Measurements from ENCODE around the gene GGTA1.

Gene GGTA1

DNA sequence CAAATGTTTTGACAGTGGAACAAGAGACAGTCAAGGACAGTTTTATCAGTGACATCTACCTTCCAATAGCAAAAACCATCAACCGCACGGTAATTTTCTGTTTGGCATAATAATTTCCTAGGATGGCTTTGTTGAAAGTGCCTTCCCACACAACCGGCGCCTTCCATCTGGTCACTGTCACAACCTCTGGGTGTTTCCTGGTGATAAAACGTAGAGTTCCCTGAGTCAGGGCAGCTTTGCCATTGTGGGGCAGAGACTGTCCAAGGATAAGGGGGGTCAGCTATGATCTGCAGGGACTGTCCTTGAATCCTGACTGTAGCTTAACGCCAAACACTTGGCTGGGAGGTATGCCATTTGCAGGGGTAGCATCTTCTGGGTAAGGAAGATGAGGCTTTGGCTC, 47.6 kb downstream of the GGTA1 start:
- TF ChIP-seq, protein P1, sequence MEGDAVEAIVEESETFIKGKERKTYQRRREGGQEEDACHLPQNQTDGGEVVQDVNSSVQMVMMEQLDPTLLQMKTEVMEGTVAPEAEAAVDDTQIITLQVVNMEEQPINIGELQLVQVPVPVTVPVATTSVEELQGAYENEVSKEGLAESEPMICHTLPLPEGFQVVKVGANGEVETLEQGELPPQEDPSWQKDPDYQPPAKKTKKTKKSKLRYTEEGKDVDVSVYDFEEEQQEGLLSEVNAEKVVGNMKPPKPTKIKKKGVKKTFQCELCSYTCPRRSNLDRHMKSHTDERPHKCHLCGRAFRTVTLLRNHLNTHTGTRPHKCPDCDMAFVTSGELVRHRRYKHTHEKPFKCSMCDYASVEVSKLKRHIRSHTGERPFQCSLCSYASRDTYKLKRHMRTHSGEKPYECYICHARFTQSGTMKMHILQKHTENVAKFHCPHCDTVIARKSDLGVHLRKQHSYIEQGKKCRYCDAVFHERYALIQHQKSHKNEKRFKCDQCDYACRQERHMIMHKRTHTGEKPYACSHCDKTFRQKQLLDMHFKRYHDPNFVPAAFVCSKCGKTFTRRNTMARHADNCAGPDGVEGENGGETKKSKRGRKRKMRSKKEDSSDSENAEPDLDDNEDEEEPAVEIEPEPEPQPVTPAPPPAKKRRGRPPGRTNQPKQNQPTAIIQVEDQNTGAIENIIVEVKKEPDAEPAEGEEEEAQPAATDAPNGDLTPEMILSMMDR (IDR thresholded peaks at IDR 0.05; ENCODE audit: control insufficient read depth, insufficient read depth, low read depth, low read length, missing control alignments): no peak
- H3K4me3 ChIP-seq (ENCODE audit: control insufficient read depth, low read depth, low read length): no peak overlapping the region
- DNase-seq (ENCODE audit: low read depth): no peak

DNA sequence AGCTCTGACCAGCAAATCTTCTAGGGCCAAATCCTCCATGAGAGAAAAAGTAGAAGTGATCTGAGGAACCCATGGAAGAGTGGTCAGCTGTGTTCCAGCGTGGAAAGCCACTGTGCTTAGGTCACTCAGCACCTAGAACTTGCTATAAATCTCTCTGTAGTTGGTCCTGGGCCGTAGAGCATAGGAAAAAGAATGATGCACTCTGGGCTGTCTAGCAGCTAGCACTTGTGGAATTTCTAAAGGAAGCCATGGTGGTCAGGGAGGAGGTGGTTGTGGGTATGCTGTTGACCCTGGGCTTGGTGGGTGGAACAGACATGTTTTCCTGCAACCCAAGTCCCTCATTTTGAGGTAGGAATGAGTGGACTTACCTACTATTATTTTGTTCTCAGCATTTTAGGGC, 48.1 kb downstream of the GGTA1 start:
- no peak overlapping the region for H3K4me3 ChIP-seq (ENCODE audit: control insufficient read depth, low read depth, low read length)
- DNase-seq (ENCODE audit: low read depth): no peak
- TF ChIP-seq, protein P1 (IDR thresholded peaks at IDR 0.05; ENCODE audit: control insufficient read depth, insufficient read depth, low read depth, low read length, missing control alignments): no peak

DNA sequence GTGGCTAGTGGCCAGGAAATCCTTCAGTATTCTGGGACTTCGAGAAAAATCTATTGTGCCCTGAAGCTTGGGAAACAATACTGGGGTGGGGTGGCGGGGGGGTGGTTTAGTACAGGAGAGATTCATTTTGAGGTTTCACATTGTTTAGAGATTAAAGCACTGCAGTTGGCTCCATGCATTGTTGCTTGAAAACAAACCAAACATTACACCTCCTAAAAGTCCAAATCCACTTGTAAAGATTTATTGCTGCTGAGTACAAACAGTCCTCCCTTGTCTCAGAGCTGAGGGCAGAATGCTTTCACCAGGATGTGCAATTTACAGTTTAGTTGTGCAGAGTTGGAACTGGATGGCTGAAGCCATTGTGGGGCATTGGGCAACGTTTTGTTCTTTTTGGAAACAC, 49.4 kb downstream of the GGTA1 start:
- TF ChIP-seq, protein P1 (IDR thresholded peaks at IDR 0.05; ENCODE audit: control insufficient read depth, insufficient read depth, low read depth, low read length, missing control alignments): no peak
- H3K4me3 ChIP-seq (ENCODE audit: control insufficient read depth, low read depth, low read length): no peak overlapping the region
- DNase-seq (ENCODE audit: low read depth): no peak

DNA sequence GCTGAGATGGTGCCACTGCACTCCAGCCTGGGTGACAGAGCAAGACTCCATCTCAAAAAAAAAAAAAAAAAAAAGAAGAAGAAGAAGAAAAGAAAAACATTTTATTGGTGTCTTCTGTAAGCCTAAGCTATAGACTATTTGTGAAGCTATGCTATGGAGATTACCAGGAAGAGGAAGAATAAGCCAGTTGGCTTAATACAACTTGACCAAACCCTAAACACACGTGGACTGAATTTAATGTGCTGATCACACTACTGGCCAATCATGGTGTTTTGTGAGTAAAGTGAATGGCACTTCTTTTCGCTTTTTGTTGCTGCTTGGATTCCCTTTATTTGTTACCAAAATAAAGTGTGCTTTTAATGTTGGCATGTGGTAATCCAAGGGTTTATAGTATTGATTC, 49.9 kb downstream of the GGTA1 start:
- TF ChIP-seq, protein P1 (IDR thresholded peaks at IDR 0.05; ENCODE audit: control insufficient read depth, insufficient read depth, low read depth, low read length, missing control alignments): no peak
- no peak overlapping the region for H3K4me3 ChIP-seq (ENCODE audit: control insufficient read depth, low read depth, low read length)
- DNase-seq (ENCODE audit: low read depth): no peak

DNA sequence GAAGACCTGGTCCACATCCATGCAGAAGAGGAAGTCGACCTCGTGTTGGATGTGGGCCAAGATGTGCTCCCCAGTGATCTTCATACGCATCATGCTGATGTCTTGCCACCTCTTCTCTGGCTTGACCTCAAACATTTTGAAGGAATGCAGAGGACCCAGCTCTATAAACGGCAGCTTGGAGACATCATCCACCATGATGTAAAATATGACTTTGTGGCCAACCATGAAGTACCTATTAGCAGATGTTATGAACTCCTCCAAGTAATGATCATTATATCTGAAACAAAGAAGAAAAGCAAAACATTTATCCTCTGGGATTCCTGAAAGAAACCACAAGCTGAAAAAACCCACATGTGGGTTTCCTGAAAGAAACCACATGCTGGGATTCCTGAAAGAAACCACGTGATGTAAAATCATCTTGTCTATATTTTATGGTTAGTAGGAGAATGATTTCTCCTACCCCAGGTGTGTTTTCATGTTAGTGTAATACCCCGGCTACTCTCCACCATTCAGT, 52.3 kb downstream of the GGTA1 start:
- DNase-seq (ENCODE audit: low read depth): peak; percentile 38
- H3K4me3 ChIP-seq (ENCODE audit: control insufficient read depth, low read depth, low read length): no peak overlapping the region
- TF ChIP-seq, protein P1 (IDR thresholded peaks at IDR 0.05; ENCODE audit: control insufficient read depth, insufficient read depth, low read depth, low read length, missing control alignments): no peak

DNA sequence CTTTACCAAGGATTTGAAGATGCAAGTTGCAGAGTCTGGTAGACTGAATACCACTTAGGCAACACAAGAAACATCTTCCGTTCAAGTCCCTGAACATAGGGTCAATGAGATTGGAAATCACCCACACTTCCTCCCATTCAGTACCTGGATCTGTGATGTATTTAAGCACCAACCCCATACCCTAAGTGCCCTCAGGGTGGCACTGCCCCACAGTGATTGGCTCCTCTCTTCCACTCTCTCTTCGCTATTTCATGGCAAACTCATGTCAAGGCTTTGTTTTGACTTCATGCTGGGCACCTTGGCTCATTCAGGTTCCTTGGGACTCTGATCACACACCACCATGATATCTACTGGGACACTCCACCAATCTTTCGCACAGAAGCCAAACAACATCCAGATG, 53.7 kb downstream of the GGTA1 start:
- TF ChIP-seq, protein P1 (IDR thresholded peaks at IDR 0.05; ENCODE audit: control insufficient read depth, insufficient read depth, low read depth, low read length, missing control alignments): no peak
- no peak for DNase-seq (ENCODE audit: low read depth)
- H3K4me3 ChIP-seq (ENCODE audit: control insufficient read depth, low read depth, low read length): no peak overlapping the region

DNA sequence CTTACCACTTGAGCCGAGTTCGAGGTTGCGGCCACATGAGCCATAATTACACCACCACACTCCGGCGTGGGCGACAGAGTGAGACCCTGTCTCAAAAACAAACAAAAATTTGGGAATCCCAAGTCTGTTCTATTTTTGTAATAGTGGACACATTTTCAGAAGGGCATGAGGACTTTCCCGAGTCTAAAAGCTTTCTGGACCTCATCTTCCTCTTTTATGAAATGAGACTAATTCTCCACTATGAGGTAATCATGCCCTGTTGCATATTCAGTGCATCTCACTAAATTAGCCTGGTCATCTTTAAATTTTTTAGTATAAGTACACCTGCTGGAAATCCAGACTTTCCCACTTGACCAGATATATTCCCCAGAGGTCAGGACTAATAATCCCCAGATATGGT, 55.7 kb downstream of the GGTA1 start:
- DNase-seq (ENCODE audit: low read depth): no peak
- no peak overlapping the region for H3K4me3 ChIP-seq (ENCODE audit: control insufficient read depth, low read depth, low read length)
- TF ChIP-seq, protein P1 (IDR thresholded peaks at IDR 0.05; ENCODE audit: control insufficient read depth, insufficient read depth, low read depth, low read length, missing control alignments): no peak
